Omental fat pad (tissue), 4 donors: Measurements from ENCODE around the gene TMC4. TPM values are rescaled to one million over a fixed set of nuclear protein-coding genes. Genes with fewer than 3 reads are reported as not detected.

ENCODE experiments used
- ATAC-seq: fragments of 150-250 bp; one replicate; pipeline ENCODE4 v1.9.1; 2016; ENCODE audit warnings: mild to moderate bottlenecking, moderate library complexity; ENCODE audit not compliant: low FRiP score
- DNase-seq: peaks from one replicate; pipeline ENCODE4 v3.0.0-alpha.2; 2019; ENCODE audit warnings: low spot score
- total RNA-seq, 4 donors: library from RNA; depleted of rRNA; stranded (reverse); fragments of >200 nt; gene quantifications; one replicate each; pipeline ENCODE4 v1.1.0, GENCODE V29; 2016
- TF ChIP-seq, protein P1 (sequence below), 3 donors: fragments of 450-650 bp; IDR thresholded peaks; one replicate each; pipeline ENCODE4 v1.5.1; 2016 to 2017; ENCODE audit warnings: antibody characterized with exemption in 3 of 3, mild to moderate bottlenecking in 3 of 3, moderate library complexity in 2 of 3

Gene TMC4
- total RNA-seq, 4 donors from 2014 or later = 1.2 to 4.1 (median 1.6) TPM; not detected in 1

DNA sequence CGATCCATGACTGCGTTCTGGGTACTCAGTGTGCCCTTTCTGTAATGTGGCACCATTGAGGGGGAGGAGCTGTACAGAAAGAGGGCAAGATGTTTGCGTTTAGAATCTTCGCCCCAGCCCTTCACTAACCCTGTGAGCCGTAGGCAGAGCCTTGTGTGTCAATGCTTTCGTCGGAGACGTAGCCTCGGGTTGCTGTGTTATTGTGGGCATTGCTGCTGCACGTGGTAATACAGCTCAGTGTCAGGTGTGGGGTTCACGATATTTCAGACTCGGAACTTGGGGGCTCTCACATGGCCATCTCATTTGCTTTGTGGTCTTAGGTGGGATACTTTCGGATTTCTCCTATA, 33.8 kb upstream of the TMC4 start:
- no peak for DNase-seq
- ATAC-seq = no peak

DNA sequence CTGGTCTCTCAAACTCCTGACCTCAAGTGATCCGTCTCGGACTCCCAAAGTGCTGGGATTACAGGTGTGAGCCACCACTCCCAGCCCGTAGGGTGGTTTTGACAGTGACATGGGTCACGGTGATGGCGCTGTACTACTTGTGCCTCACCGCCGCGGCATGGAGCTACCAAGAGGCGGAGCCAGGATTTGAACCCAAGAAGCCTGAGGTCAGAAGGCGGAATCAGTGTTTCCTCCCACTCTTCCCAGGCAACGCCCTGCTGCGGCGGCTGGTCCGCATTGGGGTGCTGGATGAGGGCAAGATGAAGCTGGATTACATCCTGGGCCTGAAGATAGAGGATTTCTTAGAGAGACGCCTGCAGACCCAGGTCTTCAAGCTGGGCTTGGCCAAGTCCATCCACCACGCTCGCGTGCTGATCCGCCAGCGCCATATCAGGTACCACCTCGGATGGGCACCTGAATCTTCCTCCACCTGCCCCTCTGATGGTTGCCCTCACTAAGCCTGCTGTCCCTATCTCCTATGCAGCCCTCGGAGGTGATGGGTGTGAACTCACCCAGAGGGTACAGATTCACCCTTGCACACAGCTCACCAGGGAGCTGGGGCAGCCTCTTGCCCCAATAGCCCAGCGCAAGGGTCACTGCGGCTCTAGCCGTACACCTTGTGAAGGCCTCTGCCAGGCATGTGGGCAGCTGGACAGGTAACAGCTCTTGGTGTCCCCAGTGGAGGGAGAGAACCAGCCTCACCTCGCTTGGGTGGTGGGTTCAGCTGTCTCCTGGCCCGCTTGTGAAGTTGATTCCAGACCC, 33.3 kb upstream of the TMC4 start:
- no peak for DNase-seq
- no peak for ATAC-seq
- TF ChIP-seq, protein P1, sequence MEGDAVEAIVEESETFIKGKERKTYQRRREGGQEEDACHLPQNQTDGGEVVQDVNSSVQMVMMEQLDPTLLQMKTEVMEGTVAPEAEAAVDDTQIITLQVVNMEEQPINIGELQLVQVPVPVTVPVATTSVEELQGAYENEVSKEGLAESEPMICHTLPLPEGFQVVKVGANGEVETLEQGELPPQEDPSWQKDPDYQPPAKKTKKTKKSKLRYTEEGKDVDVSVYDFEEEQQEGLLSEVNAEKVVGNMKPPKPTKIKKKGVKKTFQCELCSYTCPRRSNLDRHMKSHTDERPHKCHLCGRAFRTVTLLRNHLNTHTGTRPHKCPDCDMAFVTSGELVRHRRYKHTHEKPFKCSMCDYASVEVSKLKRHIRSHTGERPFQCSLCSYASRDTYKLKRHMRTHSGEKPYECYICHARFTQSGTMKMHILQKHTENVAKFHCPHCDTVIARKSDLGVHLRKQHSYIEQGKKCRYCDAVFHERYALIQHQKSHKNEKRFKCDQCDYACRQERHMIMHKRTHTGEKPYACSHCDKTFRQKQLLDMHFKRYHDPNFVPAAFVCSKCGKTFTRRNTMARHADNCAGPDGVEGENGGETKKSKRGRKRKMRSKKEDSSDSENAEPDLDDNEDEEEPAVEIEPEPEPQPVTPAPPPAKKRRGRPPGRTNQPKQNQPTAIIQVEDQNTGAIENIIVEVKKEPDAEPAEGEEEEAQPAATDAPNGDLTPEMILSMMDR (IDR thresholded peaks at IDR 0.05) = no peak

More for the DNA sequence above, 33.8 kb upstream of the TMC4 start:
- TF ChIP-seq, protein P1 (IDR thresholded peaks at IDR 0.05) = no peak

DNA sequence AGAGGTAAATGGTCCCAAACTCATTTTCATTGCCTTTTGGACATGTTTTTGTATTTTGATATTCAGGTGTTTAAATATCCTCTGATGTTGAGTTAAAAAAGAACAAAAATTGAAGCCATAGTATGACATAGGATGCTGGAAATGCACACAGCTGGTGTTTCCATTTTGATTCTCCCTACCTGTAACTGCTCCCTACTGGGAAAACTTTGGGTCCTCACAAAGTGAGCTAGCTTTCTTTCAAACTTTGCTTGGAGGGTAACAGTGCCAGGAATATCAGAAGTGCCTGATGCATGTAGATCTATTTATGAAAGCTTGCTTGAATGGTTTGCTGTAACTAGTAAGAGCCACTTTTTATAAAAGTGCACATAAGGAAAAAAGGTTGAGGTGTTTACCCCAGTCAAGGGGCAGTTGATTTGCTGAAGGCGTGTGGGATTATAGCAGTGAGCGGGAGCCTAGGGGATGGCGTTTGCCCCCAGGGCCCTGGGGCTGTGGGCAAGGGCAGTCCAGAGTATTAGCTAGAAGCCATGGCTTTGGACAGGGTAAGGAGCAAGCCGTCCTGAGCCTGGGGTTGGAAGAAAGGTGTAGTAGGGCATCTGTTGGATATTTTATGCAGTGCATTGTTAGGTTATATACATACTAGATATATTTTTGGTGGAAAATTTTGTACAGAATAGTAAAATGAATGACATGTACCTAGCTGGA, 32.0 kb upstream of the TMC4 start:
- no peak for ATAC-seq
- TF ChIP-seq, protein P1 (IDR thresholded peaks at IDR 0.05) = no peak
- no peak for DNase-seq

DNA sequence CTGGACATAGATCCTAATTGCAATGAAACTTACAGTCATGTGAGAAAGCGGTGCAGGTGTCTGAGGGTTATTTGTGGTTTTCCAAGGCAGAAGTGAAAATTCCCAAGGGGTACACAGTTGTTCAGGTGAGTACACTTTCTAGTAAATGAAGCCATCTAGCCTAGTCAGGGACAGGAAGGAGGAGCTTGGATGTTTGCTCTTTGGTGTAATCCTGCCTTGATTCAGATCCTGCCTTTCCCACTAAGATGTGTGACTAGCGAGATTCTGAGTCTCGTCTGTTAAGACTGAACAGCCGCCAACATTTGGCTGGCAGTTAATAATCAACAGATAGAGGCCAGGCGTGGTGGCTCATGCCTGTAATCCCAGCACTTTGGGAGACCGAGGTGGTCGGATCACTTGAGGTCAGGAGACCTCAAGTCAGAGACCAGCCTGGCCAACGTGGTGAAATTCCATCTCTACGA, 30.2 kb upstream of the TMC4 start:
- DNase-seq = no peak
- TF ChIP-seq, protein P1 (IDR thresholded peaks at IDR 0.05) = no peak
- no peak for ATAC-seq

DNA sequence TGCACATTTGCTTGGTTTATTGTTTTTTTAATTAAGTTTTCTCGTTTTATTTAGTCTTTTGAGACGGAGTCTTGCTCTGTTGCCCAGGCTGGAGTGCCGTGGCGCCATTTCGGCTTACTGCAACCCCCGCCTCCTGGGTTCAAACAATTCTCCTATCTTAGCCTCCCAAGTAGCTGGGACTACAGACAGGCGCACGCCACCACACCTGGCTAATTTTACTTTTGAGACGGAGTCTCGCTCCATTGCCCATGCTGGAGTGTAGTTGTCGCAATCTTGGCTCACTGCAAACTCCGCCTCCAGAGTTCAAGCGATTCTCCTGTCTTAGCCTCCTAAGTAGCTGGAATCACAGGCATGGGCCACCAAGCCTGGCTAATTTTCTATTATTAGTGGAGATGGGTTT, 29.0 kb upstream of the TMC4 start:
- ATAC-seq = no peak
- TF ChIP-seq, protein P1 (IDR thresholded peaks at IDR 0.05) = no peak
- no peak for DNase-seq

DNA sequence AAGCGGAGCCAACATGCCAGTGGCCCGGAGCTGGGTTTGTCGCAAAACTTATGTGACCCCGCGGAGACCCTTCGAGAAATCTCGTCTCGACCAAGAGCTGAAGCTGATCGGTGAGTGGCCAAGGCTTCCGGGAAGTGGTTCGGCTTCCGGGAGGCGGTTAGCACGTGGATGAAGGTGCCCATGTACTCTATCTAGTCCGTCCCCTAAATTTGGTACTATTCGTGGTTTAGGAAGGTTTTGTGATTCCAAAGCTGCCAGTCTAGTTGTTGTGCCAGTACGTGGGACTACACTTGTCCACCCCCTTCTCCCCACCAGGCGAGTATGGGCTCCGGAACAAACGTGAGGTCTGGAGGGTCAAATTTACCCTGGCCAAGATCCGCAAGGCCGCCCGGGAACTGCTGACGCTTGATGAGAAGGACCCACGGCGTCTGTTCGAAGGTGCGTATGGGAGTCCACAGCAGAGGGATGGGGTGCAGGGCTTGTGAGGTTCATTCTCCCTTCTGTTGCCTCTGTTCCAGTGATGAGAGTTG, 28.3 kb upstream of the TMC4 start:
- DNase-seq (no peak), ATAC-seq (no peak)
- TF ChIP-seq, protein P1 (IDR thresholded peaks at IDR 0.05) = no peak
